Measurements from ENCODE around the gene DAB1.
"Not testable (repeated sequence)": the region's sequence is repeated elsewhere in the genome, so short reads cannot be mapped to it uniquely, and the experiment has no call there.

DAB1 gene

GRCh38 chr1:57089855-57090254 lies 334.0 kb downstream of the DAB1 start:
- DNase-seq (ENCODE audit: low read depth in 2 of 2), result peak in 1 of 2 donors; percentile 7
- no peak overlapping the region for H3K4me3 ChIP-seq (replicated peaks in 1 of 2; ENCODE audit: low read depth in 2 of 2, low read length in 2 of 2)
- no peak for TF ChIP-seq CTCF (IDR thresholded peaks at IDR 0.05; ENCODE audit: low read depth, low read length)

- H3K4me3 ChIP-seq (replicated peaks in 1 of 2; ENCODE audit: low read depth in 2 of 2, low read length in 2 of 2), result no peak overlapping the region
- no peak for DNase-seq (ENCODE audit: low read depth in 2 of 2)
- no peak for TF ChIP-seq CTCF (IDR thresholded peaks at IDR 0.05; ENCODE audit: low read depth, low read length)
Observed at GRCh38 chr1:57089221-57089620, 334.6 kb downstream of the DAB1 start.

- DNase-seq (ENCODE audit: low read depth in 2 of 2), result no peak
Observed at GRCh38 chr1:57088653-57089052, 335.2 kb downstream of the DAB1 start.

GRCh38 chr1:57087660-57088059 lies 336.2 kb downstream of the DAB1 start:
- not testable (repeated sequence) for H3K4me3 ChIP-seq (replicated peaks in 1 of 2; ENCODE audit: low read depth in 2 of 2, low read length in 2 of 2); DNase-seq (ENCODE audit: low read depth in 2 of 2)

More at GRCh38 chr1:57088653-57089052, 335.2 kb downstream of the DAB1 start:
- no peak for TF ChIP-seq CTCF (IDR thresholded peaks at IDR 0.05; ENCODE audit: low read depth, low read length)
- H3K4me3 ChIP-seq (replicated peaks in 1 of 2; ENCODE audit: low read depth in 2 of 2, low read length in 2 of 2), result no peak overlapping the region

- H3K4me3 ChIP-seq (replicated peaks in 1 of 2; ENCODE audit: low read depth in 2 of 2, low read length in 2 of 2), result no peak overlapping the region
- TF ChIP-seq CTCF (IDR thresholded peaks at IDR 0.05; ENCODE audit: low read depth, low read length), result no peak
- no peak for DNase-seq (ENCODE audit: low read depth in 2 of 2)
Observed at GRCh38 chr1:57086154-57086553, 337.7 kb downstream of the DAB1 start.

GRCh38 chr1:57084701-57085100 lies 339.2 kb downstream of the DAB1 start:
- DNase-seq (ENCODE audit: low read depth in 2 of 2), result no peak
- H3K4me3 ChIP-seq (replicated peaks in 1 of 2; ENCODE audit: low read depth in 2 of 2, low read length in 2 of 2), result no peak overlapping the region
- no peak for TF ChIP-seq CTCF (IDR thresholded peaks at IDR 0.05; ENCODE audit: low read depth, low read length)

- DNase-seq (ENCODE audit: low read depth in 2 of 2), result no peak
- H3K4me3 ChIP-seq (replicated peaks in 1 of 2; ENCODE audit: low read depth in 2 of 2, low read length in 2 of 2), result no peak overlapping the region
- TF ChIP-seq CTCF (IDR thresholded peaks at IDR 0.05; ENCODE audit: low read depth, low read length), result no peak
Observed at GRCh38 chr1:57082711-57083439, 341.0 kb downstream of the DAB1 start.

Measured in cardiac fibroblast (primary cell).